ENCODE results near the gene ZNF423. TPM values are rescaled to one million over a fixed set of nuclear protein-coding genes. Genes with fewer than 3 reads are reported as not detected.

Gene ZNF423
- total and polyA plus RNA-seq, 2 of the 13 experiments (the other 11 are each of a cell fraction or from before 2014, with no cell fraction given), result 0.07 to 0.31 TPM

- Histone ChIP-seq H3K4me2 (ENCODE audit: low read depth, low read length) (no peak overlapping the region), H3K9ac (ENCODE audit: insufficient read depth, low read depth, low read length) (no peak overlapping the region), H3K4me1 (ENCODE audit: insufficient read depth, low read length) (no peaks in the 10 kb centered on the region), H3K27me3 (ENCODE audit: control insufficient read depth in 1 of 2, insufficient read depth in 2 of 2, low read length in 2 of 2) (peaks cover 3 to 19% of the 10 kb centered on the region in 2 experiments; a peak in 4 of 5 replicates), H3K4me3 (replicated peaks in 1 of 3; ENCODE audit: insufficient read depth in 1 of 3, low read depth in 2 of 3, low read length in 3 of 3) (no peak overlapping the region), H3K27ac (ENCODE audit: extremely low read length, insufficient read depth, low read length) (no peak overlapping the region), H3K79me2 (ENCODE audit: insufficient read depth, low read length) (no peaks in the 10 kb centered on the region), H2AFZ (ENCODE audit: low read length) (no peak overlapping the region), H4K20me1 (ENCODE audit: insufficient read depth, low read length) (no peaks in the 10 kb centered on the region), H3K36me3 (replicated peaks in 1 of 2; ENCODE audit: control insufficient read depth in 1 of 2, insufficient read depth in 2 of 2, low read length in 2 of 2) (no peaks in the 10 kb centered on the region), H3K9me3 (ENCODE audit: low read length) (no peaks in the 10 kb centered on the region)
- ATAC-seq (no peak), DNase-seq (ENCODE audit: low spot score) (no peak), FAIRE-seq (no peak)
- TF ChIP-seq PRPF4 (IDR thresholded peaks at IDR 0.05; ENCODE audit: low read depth, low read length, poor library complexity, severe bottlenecking), result no peak
- TF ChIP-seq RXRA (CRISPR knock-in tag; IDR thresholded peaks at IDR 0.05), result no peak
- no peak for TF ChIP-seq MLX (CRISPR knock-in tag; IDR thresholded peaks at IDR 0.05)
- TF ChIP-seq SNAPC5 (CRISPR knock-in tag; IDR thresholded peaks at IDR 0.05; ENCODE audit: borderline replicate concordance), result no peak
- no peak for TF ChIP-seq RFX5 (IDR thresholded peaks at IDR 0.05; ENCODE audit: low read depth, low read length)
- TF ChIP-seq ARNT2 (CRISPR knock-in tag; IDR thresholded peaks at IDR 0.05; ENCODE audit: low read depth), result no peak
- no peak for TF ChIP-seq ZBTB4 (CRISPR knock-in tag; IDR thresholded peaks at IDR 0.05; ENCODE audit: borderline replicate concordance)
- no peak for TF ChIP-seq ZNF841 (CRISPR knock-in tag; IDR thresholded peaks at IDR 0.05; ENCODE audit: borderline replicate concordance)
- no peak for TF ChIP-seq ATF7-NPFF (CRISPR knock-in tag; IDR thresholded peaks at IDR 0.05; ENCODE audit: low read depth)
- intact Hi-C loops (cut with micrococcal nuclease; ENCODE audit: unreplicated experiment), result no loop called here
- ChIA-PET POLR2A (no interaction called here), CTCF (ENCODE audit: low intra/inter-chr PET ratio, low total read pairs) (no interaction called here)
- in situ Hi-C loops (cut with HindIII; ENCODE audit: extremely low pct_ligation_motif_present, low pct_unique_long_range_greater_than_20kb), result no loop called here
- no TSS peak for BruUV-seq (replicated peaks)
- 43% methylated on average over 10 of the region's 10 CpGs for WGBS (ENCODE audit: low lambda C conversion rate)
These were observed 117.9 kb downstream of the ZNF423 start for GRCh38 chr16:49738001-49738400.

All from HepG2 (cell line).